HEK293T (cell line): Measurements from ENCODE around the gene TPP1.

ENCODE experiments used
- CTCF ChIA-PET: fragments of 350-600 bp; formaldehyde crosslinking; extraction: SDS; loops from one replicate; lab custom pipeline; 2021; ENCODE audit warnings: antibody characterized with exemption, inconsistent platforms; lab: Yijun Ruan, JAX
- POLR2A ChIA-PET: fragments of 350-600 bp; formaldehyde crosslinking; extraction: SDS; loops from one replicate; lab custom pipeline; 2020; ENCODE audit warnings: antibody characterized with exemption, inconsistent platforms; lab: Yijun Ruan, JAX
- DNase-seq: peaks from one replicate; pipeline ENCODE4 v3.0.0; 2012; ENCODE audit warnings: mixed read lengths; ENCODE audit errors: extremely low spot score
- ARNT ChIP-seq: fragments of 450-650 bp; IDR thresholded peaks from 2 replicates; pipeline ENCODE4 v1.6.1; 2017; ENCODE audit warnings: mild to moderate bottlenecking
- BHLHE40 ChIP-seq: fragments of 450-650 bp; IDR thresholded peaks from 2 replicates; pipeline ENCODE4 v1.6.1; 2016; ENCODE audit warnings: mild to moderate bottlenecking, moderate library complexity, borderline replicate concordance
- CTBP1 ChIP-seq: fragments of 450-650 bp; IDR thresholded peaks from 2 replicates; pipeline ENCODE4 v1.6.1; 2016; ENCODE audit warnings: borderline replicate concordance
- ELF4 ChIP-seq: fragments of 450-650 bp; IDR thresholded peaks from 2 replicates; pipeline ENCODE4 v1.6.1; 2017; ENCODE audit warnings: antibody characterized with exemption
- FOXA1 ChIP-seq: fragments of 450-650 bp; IDR thresholded peaks from 2 replicates; pipeline ENCODE4 v1.6.1; 2016; ENCODE audit warnings: mild to moderate bottlenecking
- FOXK2 ChIP-seq: fragments of 450-650 bp; IDR thresholded peaks from 2 replicates; pipeline ENCODE4 v1.6.1; 2016; ENCODE audit warnings: mild to moderate bottlenecking
- FOXM1 ChIP-seq: fragments of 450-650 bp; IDR thresholded peaks from 2 replicates; pipeline ENCODE4 v1.6.1; 2017; ENCODE audit warnings: mild to moderate bottlenecking, borderline replicate concordance
- HDGF ChIP-seq: fragments of 450-650 bp; IDR thresholded peaks from 2 replicates; pipeline ENCODE4 v1.6.1; 2017; ENCODE audit warnings: antibody characterized with exemption, borderline replicate concordance
- L3MBTL2 ChIP-seq: fragments of 450-650 bp; conservative IDR thresholded peaks from 2 replicates; pipeline ENCODE4 v1.6.1; 2016; ENCODE audit warnings: mild to moderate bottlenecking
- LEF1 ChIP-seq: fragments of 450-650 bp; IDR thresholded peaks from 2 replicates; pipeline ENCODE4 v1.6.1; 2017; ENCODE audit warnings: mild to moderate bottlenecking, borderline replicate concordance
- NFRKB ChIP-seq: fragments of 450-650 bp; IDR thresholded peaks from 2 replicates; pipeline ENCODE4 v1.6.1; 2016; ENCODE audit warnings: mild to moderate bottlenecking, moderate library complexity
- PKNOX1 ChIP-seq: fragments of 450-650 bp; IDR thresholded peaks from 2 replicates; pipeline ENCODE4 v1.6.1; 2016
- SP1 ChIP-seq: fragments of 450-650 bp; IDR thresholded peaks from 2 replicates; pipeline ENCODE4 v1.6.1; 2017
- SUZ12 ChIP-seq: fragments of 450-650 bp; IDR thresholded peaks from 2 replicates; pipeline ENCODE4 v1.6.1; 2016; ENCODE audit warnings: mild to moderate bottlenecking
- TARDBP ChIP-seq: fragments of 450-650 bp; IDR thresholded peaks from 2 replicates; pipeline ENCODE4 v1.6.1; 2016
- ZNF384 ChIP-seq: fragments of 450-650 bp; IDR thresholded peaks from 2 replicates; pipeline ENCODE4 v1.6.1; 2016

The TPP1 gene

DNA sequence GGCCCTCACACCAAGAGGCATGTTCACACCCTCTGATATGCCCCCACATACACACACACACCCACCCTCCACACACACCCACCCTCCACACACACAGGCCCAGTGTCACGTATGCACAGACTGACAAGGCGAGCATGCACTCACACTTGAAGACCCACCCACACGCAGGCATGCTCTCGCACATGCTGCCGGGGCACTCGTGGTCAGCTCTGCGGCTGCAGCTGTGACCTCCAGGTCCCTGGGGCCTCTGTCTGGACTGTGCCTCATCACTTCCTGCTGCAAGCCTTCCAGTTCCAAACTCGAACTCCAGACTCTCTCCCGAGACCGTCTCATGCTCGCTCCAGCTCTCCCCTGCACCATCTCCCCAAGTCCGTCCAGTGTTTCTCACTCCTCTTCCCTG, 26.8 kb upstream of the TPP1 start:
- ChIA-PET POLR2A (interaction anchor here (0.7 kb wide), 1 partner anchor 11 kb away, joined by 3 read pairs; no protein-coding TSS in a partner anchor), CTCF (no interaction called here)
- no peak for DNase-seq

GRCh38 chr11:6642957-6643356, 23.7 kb upstream of the TPP1 start:
- no peak for TF ChIP-seq SP1
- no peak for TF ChIP-seq LEF1
- no peak for TF ChIP-seq ARNT
- no peak for TF ChIP-seq SUZ12
- TF ChIP-seq TARDBP = no peak
- no peak for TF ChIP-seq FOXA1
- TF ChIP-seq BHLHE40 = no peak
- no peak for TF ChIP-seq ELF4
- TF ChIP-seq FOXK2 = no peak
- DNase-seq = no peak
- ChIA-PET POLR2A (no interaction called here), CTCF (no interaction called here)

More for the DNA sequence above, 26.8 kb upstream of the TPP1 start:
- no peak for TF ChIP-seq ELF4
- TF ChIP-seq LEF1 = no peak
- no peak for TF ChIP-seq SUZ12
- no peak for TF ChIP-seq FOXA1
- no peak for TF ChIP-seq CTBP1
- TF ChIP-seq TARDBP = no peak
- TF ChIP-seq FOXK2 = no peak
- TF ChIP-seq ARNT = no peak
- no peak for TF ChIP-seq PKNOX1
- TF ChIP-seq SP1 = no peak
- TF ChIP-seq BHLHE40 = no peak
- TF ChIP-seq NFRKB = no peak
- no peak for TF ChIP-seq HDGF
- TF ChIP-seq L3MBTL2 = no peak
- no peak for TF ChIP-seq ZNF384
- TF ChIP-seq FOXM1 = no peak

DNA sequence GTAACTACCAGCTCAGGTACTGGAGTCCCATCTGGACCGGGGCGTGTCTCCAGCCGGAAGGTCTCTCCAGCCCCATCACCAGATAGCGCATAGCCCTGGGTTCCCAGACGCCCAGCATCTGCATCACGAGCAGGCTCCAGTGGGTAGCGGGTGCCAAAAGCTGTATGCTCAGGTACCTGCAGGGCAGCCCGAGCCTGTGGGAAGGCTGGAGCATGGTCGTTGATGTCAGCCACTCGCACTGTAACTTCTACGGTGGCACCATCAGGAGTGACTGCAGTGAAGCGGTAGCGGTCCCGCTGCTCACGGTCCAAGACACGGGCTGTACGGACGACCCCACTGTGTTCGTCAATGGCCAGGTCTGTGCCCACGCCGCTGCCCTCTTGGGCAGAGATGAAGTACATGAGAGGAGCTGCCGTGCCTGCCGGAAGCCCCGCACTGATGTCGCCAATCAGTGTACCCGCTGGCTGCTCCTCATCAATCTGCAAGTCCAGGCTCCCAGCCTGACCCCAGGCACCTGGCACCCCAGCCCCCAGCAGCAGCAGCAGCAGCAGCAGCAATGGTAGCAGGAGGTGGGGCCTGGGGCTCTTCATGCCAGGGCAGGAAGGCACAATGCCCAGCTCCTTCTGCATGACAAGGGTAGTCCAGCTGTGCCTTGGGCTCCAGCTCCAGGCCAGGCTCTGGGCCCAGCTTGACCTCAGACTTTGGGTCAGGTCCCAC, 21.9 kb upstream of the TPP1 start:
- ChIA-PET CTCF (no interaction called here), POLR2A (no interaction called here)
- TF ChIP-seq FOXK2 = no peak
- no peak for TF ChIP-seq L3MBTL2
- no peak for TF ChIP-seq HDGF
- no peak for TF ChIP-seq TARDBP
- TF ChIP-seq PKNOX1 = no peak
- no peak for TF ChIP-seq SUZ12
- no peak for DNase-seq

DNA sequence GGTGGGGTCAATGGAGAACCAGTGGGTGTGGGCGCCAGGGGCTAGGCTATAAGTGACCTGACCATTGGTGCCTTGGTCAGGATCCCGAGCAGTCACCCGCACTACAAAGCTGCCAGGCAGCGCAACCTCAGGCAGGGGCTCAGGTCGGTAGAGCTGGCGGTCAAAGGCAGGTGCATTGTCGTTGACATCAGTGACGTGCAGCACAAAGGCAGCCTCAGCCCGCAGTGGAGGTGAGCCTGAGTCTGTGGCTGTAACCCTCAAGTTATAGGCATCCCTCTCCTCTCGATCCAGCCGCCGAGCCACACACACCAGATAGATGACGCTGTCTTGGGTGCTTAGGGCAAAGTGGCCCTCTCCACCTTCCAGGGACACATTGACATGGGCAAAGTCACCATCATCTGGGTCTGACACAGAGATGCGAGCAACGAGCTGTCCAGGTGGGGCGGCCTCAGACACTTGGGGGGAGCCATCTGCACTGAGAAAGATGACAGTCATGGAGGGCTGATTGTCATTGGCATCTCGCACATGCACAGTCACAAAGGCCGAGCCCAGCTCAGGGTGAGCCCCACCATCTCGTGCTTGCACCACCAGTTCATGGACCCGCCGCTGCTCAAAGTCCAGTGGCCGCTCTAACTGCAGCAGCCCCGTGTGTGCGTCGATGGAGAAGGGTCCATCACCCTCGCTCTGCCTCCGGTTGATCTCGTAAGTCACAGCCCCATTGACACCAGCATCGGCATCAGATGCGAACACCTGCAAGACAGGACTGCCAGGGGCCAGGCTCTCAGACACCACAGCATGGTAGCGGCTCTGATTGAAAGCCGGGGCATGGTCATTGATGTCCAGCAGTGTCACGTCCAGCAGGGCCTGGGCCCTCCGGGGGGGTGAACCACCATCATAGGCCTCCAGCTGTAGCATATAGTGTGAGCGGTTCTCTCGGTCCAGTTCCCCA, 21.1 kb upstream of the TPP1 start:
- POLR2A ChIA-PET = no interaction called here
- no peak for TF ChIP-seq FOXK2
- TF ChIP-seq HDGF = no peak
- no peak for TF ChIP-seq SUZ12
- TF ChIP-seq ARNT = no peak
- no peak for TF ChIP-seq L3MBTL2
- no peak for TF ChIP-seq CTBP1
- no peak for TF ChIP-seq FOXM1
- no peak for TF ChIP-seq ELF4
- no peak for DNase-seq
- CTCF ChIA-PET = no interaction called here

DNA sequence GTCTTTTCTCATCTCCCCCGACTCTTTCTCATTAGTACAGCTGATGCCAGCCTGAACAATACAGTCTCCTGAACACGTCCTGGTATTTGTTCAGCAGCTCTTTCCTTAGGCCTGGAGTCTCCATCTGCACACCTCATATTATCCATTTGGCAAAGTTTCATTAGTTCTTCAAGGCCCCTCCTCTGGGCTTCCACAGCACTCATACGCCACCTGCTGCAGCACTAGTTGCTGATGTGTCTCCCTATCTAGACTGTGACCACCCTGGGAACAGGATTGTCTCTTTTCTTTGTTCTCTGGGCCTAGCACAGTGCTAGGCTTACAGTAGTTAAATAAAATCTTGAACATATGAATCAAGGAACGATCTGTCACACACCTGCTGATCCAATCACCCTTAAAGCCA, 19.2 kb upstream of the TPP1 start:
- CTCF ChIA-PET = no interaction called here
- POLR2A ChIA-PET = interaction anchor here (0.9 to 1.5 kb wide), 5 partner anchors 9 to 45 kb away, joined by 3 to 4 read pairs (median 4); partner anchors contain the start of genes MRPL17 and TAF10
- no peak for DNase-seq
- TF ChIP-seq ELF4 (no peak), HDGF (no peak)

DNA sequence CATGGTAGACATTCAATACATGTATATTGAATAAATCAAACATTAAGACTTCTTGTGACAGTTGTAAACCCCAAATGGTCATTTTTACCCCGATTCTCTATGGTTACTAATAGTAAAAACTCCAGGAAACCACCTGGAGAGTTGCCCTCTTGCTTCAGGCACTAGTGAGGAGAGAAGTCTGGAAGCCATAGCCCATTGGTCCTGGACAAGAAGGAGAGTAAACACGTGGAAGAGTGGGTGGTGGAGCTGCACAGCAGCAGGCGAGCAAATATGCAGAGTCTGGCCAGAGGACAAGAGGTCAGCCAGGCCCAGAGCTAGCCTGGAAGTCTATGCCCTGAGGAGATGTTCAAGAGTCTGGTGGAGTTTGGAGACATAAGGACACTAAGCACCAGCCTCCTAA, 18.6 kb upstream of the TPP1 start:
- ChIA-PET CTCF (no interaction called here), POLR2A (interaction anchor here (0.7 to 1.5 kb wide), 5 partner anchors 9 to 46 kb away, joined by 3 to 4 read pairs (median 3); partner anchors contain the start of genes MRPL17 and TAF10)
- TF ChIP-seq NFRKB = no peak
- no peak for DNase-seq

DNA sequence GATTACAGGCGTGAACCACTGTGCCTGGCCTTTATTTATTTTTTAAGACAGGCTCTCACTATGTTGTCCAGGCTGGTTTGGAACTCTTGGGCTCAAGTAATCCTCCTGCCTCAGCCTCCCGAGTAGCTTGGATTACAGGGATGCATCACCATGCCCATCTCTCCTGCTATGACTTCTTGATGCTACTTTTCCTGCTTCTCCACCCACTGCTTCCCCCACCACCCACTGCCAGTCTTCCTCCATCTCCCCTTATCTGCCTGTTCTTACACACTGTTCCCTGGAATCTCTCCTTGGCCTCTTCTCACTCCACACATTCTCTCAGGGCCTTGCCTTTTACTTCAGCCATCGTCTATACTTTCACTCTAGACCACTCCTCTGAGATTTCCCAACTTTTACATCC, 17.3 kb upstream of the TPP1 start:
- ChIA-PET CTCF (no interaction called here), POLR2A (no interaction called here)
- TF ChIP-seq HDGF (no peak), ARNT (no peak), NFRKB (no peak), FOXA1 (no peak), LEF1 (no peak), BHLHE40 (no peak), SUZ12 (no peak), CTBP1 (no peak)
- DNase-seq = no peak
